Measurements from ENCODE around the gene GALNT16. TPM values are rescaled to one million over a fixed set of nuclear protein-coding genes. Genes with fewer than 3 reads are reported as not detected.

The GALNT16 gene
- total RNA-seq, 1 donor from 2014 or later = 0.11 TPM

DNA sequence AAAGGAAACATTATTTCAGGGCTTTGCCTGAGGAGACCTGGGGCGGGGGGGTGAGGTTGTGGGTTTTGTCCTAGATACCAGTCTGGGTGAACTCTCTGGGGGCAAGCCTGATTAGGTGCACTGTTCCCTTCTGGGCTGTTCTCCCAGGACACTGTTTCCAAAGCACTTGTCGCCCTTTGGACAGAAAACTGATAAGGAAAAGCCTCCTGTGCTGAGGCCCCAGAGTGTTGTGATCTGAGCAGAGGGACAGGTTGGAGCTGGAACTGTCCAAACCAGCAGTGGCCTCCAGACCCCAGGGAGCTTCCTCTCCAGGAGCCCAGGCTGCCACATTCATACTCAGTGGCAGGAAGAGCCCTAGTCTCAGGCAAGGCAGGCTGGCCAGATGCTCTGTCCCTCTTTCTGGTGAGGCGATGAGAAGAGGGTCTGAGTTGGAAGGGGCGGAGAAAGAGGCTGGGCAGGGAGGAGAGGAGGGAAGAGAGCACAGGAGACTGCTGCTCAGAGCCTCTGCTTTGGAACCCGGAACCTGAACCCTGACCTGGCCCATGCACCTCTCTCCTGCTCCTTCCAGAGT lies 1.9 kb downstream of the GALNT16 start:
- Mint-ChIP-seq H3K36me3 (ENCODE audit: low read depth) (no peaks in the 10 kb centered on the region), H3K9me3 (no peaks in the 10 kb centered on the region), H3K4me1 (ENCODE audit: low read depth) (peaks cover 4% of the 10 kb centered on the region), H3K27me3 (ENCODE audit: low read depth) (peaks cover 60% of the 10 kb centered on the region), H3K27ac (no peak overlapping the region), H3K4me3 (ENCODE audit: low read depth) (no peak overlapping the region)
- intact Hi-C loops (cut with micrococcal nuclease) = no loop called here
- no peak for DNase-seq (ENCODE audit: low spot score)

DNA sequence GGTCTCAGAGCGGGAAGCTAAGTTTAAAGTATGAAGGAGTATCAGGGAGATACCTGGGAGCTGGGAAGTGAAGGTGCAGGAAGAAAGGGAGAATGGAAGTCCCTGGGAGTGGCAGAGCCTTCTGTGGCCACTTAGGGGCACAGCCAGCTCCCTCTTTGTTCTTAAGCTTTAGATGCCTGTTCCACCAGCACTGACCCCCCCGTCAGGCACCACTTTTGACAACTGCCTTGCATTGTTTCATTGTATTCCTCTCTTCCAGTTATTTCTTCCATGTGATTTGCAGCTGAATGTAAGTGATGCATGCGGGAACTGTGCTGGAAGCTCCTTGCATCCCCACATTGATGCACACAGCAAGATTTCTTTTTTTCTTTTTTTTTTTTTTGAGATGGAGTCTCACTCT lies 2.6 kb downstream of the GALNT16 start:
- Mint-ChIP-seq H3K4me1 (ENCODE audit: low read depth) (peaks cover 4% of the 10 kb centered on the region), H3K36me3 (ENCODE audit: low read depth) (no peaks in the 10 kb centered on the region), H3K27me3 (ENCODE audit: low read depth) (peaks cover 56% of the 10 kb centered on the region), H3K4me3 (ENCODE audit: low read depth) (no peak overlapping the region), H3K9me3 (no peaks in the 10 kb centered on the region), H3K27ac (no peak overlapping the region)
- no peak for DNase-seq (ENCODE audit: low spot score)
- intact Hi-C loops (cut with micrococcal nuclease) = no loop called here

DNA sequence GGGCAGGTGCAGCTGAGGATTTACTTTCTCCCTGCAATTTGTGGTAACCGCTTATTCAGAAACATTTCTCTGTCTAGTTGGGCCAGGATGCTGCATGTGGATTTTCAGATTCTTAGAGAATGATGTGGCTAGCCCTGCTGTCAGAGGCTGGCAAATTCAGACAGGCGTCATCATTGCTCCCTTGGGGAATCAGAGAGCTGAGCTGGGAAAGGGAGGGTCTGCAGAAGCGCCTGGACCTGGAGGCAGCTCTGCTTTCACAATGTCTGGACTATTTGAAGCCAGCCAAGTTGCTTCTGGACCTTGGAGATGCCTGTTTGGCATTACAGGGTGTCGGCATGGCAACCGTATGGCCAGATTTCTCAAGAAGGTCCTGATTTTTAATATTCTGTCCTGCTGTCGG lies 3.4 kb downstream of the GALNT16 start:
- Mint-ChIP-seq H3K27ac (no peak overlapping the region), H3K9me3 (no peaks in the 10 kb centered on the region), H3K27me3 (ENCODE audit: low read depth) (peaks cover 52% of the 10 kb centered on the region), H3K4me1 (ENCODE audit: low read depth) (peaks cover 4% of the 10 kb centered on the region), H3K4me3 (ENCODE audit: low read depth) (no peak overlapping the region), H3K36me3 (ENCODE audit: low read depth) (no peaks in the 10 kb centered on the region)
- intact Hi-C loops (cut with micrococcal nuclease) = no loop called here
- DNase-seq (ENCODE audit: low spot score) = no peak

DNA sequence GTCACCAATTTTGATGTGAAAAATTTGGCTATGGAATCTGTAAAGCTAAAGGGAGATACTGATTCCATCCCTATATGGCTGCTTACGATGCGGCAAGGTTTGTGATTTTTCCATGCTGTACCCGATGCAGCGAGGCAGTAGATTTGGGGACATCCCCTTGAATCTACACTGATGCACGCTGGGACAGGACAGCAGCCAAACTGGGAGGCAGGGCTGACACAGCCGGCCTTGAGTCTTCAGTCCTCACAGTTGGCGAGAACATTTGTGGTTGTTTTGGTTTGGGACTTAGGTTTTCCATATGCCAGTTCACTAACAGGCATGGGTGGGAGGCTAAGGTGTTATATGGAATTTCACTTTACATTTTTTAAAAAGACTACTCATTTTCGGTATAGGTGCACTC lies 3.8 kb downstream of the GALNT16 start:
- H3K27me3 Mint-ChIP-seq (ENCODE audit: low read depth) = peaks cover 48% of the 10 kb centered on the region
- no peak overlapping the region for H3K27ac Mint-ChIP-seq
- DNase-seq (ENCODE audit: low spot score) = no peak
- no peaks in the 10 kb centered on the region for H3K36me3 Mint-ChIP-seq (ENCODE audit: low read depth)
- H3K4me1 Mint-ChIP-seq (ENCODE audit: low read depth) = peaks cover 4% of the 10 kb centered on the region
- no peaks in the 10 kb centered on the region for H3K9me3 Mint-ChIP-seq
- no peak overlapping the region for H3K4me3 Mint-ChIP-seq (ENCODE audit: low read depth)
- intact Hi-C loops (cut with micrococcal nuclease) = no loop called here

DNA sequence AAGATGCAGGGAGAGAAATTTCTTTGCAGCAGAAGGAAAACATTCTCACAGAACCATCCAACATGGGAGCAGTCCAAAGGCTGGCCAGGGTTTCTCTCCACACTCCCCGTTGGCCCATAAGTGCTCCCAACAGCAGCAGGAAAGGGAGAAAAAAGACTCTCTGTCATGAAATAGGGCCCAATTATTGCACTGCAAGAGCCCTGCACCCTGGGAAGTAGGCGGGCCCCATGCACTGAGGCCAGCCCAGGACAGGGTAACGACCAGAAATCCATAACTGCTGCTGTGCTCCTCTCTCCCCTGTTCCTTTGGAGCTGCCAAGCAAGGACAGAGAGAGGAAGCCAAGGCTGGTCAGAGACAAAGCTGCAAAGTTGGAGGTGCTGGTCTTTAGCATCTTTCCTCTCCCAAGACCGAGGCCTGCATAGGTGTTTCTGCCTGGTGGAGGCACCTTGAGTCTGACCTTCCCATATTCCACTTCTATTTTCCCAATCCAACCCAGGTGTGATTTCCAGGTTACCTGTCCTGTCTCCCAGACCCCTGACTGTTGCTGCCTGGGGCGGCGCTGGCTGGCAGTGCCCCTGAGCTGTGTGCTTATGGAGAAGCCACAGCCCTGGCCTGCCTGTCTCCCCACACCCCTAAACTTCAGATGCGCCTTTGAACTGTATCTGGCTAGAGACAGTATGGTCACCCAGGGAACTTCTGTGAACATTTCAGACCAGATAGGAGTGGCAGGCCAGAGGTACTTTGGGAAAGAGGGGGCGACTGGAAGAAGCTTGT lies 6.8 kb downstream of the GALNT16 start:
- Mint-ChIP-seq H3K36me3 (ENCODE audit: low read depth) (no peaks in the 10 kb centered on the region), H3K4me1 (ENCODE audit: low read depth) (no peaks in the 10 kb centered on the region), H3K4me3 (ENCODE audit: low read depth) (no peak overlapping the region), H3K9me3 (no peaks in the 10 kb centered on the region), H3K27ac (no peak overlapping the region), H3K27me3 (ENCODE audit: low read depth) (peaks cover 29% of the 10 kb centered on the region)
- no peak for DNase-seq (ENCODE audit: low spot score)
- intact Hi-C loops (cut with micrococcal nuclease) = no loop called here

DNA sequence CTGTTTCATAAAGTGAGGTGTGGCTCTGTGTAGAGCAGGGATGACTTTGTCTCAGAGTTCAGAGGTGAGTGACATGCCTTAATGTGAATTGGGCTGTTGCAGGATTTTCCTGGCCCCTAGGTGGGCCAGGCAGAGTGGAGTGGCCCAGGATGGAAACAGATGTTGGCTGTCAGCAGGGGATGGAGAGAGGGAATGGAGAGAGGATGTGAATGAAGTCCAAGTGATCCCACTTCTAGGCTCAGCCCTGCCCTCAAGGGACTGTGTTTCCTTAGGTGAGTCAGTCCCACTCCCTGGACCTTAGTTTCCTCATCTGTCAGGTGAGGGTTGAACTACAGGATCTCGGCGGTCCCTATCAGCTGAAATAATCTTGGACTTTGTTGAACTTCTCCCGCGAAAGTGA lies 7.5 kb downstream of the GALNT16 start:
- peaks cover 22% of the 10 kb centered on the region for H3K27me3 Mint-ChIP-seq (ENCODE audit: low read depth)
- H3K4me1 Mint-ChIP-seq (ENCODE audit: low read depth) = no peaks in the 10 kb centered on the region
- H3K36me3 Mint-ChIP-seq (ENCODE audit: low read depth) = no peaks in the 10 kb centered on the region
- no peak overlapping the region for H3K27ac Mint-ChIP-seq
- no peak for DNase-seq (ENCODE audit: low spot score)
- H3K9me3 Mint-ChIP-seq = no peaks in the 10 kb centered on the region
- intact Hi-C loops (cut with micrococcal nuclease) = no loop called here
- no peak overlapping the region for H3K4me3 Mint-ChIP-seq (ENCODE audit: low read depth)

DNA sequence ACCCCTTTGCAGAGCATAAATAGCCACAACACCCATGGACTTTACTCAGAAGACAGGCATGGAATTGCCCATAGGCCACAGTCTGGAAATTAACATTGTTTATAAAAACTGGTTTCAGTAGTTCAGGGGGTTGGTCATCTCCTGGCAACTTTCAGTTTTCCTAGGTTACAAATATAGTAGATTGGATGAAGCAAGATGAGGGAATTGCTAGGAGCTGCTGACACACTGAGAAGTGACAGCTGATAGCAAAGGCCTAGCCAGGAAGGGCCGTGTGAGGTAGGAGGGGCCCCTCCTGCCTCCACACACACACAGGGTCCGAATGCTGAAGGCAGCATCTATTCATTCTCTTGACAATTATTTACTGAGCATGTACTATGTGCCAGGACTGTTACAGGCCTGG lies 8.3 kb downstream of the GALNT16 start:
- no peak overlapping the region for H3K4me3 Mint-ChIP-seq (ENCODE audit: low read depth)
- H3K9me3 Mint-ChIP-seq = no peaks in the 10 kb centered on the region
- no peaks in the 10 kb centered on the region for H3K36me3 Mint-ChIP-seq (ENCODE audit: low read depth)
- intact Hi-C loops (cut with micrococcal nuclease) = no loop called here
- H3K4me1 Mint-ChIP-seq (ENCODE audit: low read depth) = no peaks in the 10 kb centered on the region
- peaks cover 20% of the 10 kb centered on the region for H3K27me3 Mint-ChIP-seq (ENCODE audit: low read depth)
- no peak for DNase-seq (ENCODE audit: low spot score)
- H3K27ac Mint-ChIP-seq = no peak overlapping the region

DNA sequence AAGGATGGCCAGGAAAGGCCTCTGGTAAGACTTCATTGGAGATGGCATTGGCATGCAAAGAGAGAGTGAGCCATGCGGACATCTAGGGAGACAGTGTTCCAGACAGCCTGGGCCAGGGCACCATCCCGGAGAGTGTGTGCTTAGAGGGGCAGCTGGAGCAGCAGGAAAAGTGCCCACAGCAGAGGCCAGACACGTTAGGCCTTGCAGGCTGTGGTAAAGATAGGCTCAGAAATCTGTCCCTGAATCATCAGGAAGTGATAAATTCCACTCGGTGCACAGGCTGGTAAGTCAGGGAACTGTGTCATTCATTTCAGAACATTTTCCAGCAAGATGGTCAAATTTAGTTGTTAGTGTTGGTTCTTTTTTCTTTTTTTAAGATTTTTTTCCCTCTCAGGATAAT lies 8.8 kb downstream of the GALNT16 start:
- no peak overlapping the region for H3K27ac Mint-ChIP-seq
- DNase-seq (ENCODE audit: low spot score) = no peak
- H3K36me3 Mint-ChIP-seq (ENCODE audit: low read depth) = no peaks in the 10 kb centered on the region
- H3K27me3 Mint-ChIP-seq (ENCODE audit: low read depth) = peaks cover 19% of the 10 kb centered on the region
- H3K9me3 Mint-ChIP-seq = no peaks in the 10 kb centered on the region
- intact Hi-C loops (cut with micrococcal nuclease) = no loop called here
- no peaks in the 10 kb centered on the region for H3K4me1 Mint-ChIP-seq (ENCODE audit: low read depth)
- no peak overlapping the region for H3K4me3 Mint-ChIP-seq (ENCODE audit: low read depth)

DNA sequence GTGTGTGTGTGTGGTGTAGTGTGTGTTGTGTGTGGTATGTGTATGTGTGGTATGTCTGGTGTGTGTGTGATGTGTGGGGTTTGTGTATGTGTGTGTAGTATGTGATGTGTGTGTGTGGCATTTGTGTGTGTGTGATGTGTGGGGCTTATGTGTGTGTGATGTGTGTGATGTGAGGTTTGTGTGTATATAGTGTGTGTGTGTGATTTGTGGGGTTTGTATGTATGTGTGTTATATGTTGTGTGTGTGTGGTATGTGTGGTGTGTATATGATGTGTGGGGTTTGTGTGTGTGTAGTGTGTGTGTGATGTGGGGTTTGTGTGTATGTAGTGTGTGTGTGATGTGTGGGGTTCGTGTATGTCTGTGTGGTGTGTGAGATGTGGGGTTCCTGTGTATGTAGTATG lies 9.4 kb downstream of the GALNT16 start:
- intact Hi-C loops (cut with micrococcal nuclease) = no loop called here
- Mint-ChIP-seq H3K4me3 (ENCODE audit: low read depth) (no peak overlapping the region), H3K9me3 (no peaks in the 10 kb centered on the region), H3K27ac (no peak overlapping the region), H3K4me1 (ENCODE audit: low read depth) (no peaks in the 10 kb centered on the region), H3K36me3 (ENCODE audit: low read depth) (no peaks in the 10 kb centered on the region), H3K27me3 (ENCODE audit: low read depth) (peaks cover 15% of the 10 kb centered on the region)
- no peak for DNase-seq (ENCODE audit: low spot score)

DNA sequence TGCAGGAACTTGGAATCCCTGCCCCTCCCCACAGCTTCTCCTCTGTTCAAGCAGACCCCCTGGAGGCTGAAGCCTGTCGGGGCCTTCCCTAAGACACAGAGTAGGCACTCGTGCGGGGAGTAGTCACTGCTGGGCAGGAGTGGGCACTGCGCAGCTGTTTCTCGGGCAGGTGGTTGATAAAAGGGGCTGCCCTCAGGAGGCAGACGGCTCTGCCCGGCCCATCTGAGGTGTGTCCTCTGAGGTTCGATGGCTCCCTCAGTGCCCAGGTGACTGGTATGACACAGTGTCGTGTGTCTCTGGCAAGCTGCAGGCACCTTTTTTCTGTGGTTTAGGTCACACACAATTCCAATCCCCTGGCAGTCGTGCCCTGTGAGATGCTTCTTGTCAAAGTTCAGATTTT lies 10.1 kb downstream of the GALNT16 start:
- H3K27ac Mint-ChIP-seq = no peak overlapping the region
- H3K4me1 Mint-ChIP-seq (ENCODE audit: low read depth) = no peaks in the 10 kb centered on the region
- H3K27me3 Mint-ChIP-seq (ENCODE audit: low read depth) = peaks cover 15% of the 10 kb centered on the region
- H3K4me3 Mint-ChIP-seq (ENCODE audit: low read depth) = no peak overlapping the region
- no peaks in the 10 kb centered on the region for H3K36me3 Mint-ChIP-seq (ENCODE audit: low read depth)
- no peak for DNase-seq (ENCODE audit: low spot score)
- no peaks in the 10 kb centered on the region for H3K9me3 Mint-ChIP-seq
- intact Hi-C loops (cut with micrococcal nuclease) = no loop called here

DNA sequence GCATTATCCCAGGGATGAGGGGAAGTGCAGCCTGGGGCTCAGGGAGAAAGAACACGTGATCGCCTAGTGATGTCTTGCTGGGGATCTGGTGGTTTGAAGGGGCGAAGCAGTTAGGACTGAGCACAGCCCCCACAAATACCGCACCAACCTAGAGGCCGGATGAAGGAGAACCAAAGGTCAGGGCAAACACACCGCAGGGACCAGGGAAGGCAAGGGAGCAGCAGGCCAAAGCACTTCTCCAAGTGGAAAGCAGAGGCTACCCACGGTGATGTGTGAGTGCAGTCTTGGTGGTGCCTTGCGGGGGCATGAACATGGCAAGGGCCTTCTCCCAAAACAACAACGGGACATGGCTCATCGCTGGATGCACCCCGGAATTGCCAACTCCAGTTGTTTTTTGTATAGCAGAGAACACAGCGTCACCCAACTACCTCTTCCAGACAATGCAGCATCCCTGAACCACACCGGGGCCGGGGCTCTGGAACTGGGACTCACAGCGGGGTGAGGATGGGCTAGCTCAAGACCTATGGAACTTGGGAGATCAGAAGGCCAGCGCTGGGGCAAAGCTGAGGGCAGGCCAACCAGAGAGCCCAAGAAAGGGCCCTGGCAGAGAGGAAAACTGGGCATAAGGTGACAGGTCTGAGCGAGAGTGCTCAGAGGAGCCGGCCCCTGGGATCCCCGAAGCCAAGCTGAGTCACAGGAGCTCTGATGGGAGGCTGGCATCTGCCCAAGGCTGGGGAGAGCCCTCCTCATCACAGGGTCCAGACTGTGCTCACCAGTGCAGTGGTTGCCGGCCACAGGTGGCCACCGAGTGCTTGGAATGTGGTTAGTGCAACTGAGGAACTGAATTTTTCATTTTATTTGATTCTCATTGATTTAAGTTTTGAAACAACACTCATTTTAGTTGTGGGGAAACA lies 11.1 kb downstream of the GALNT16 start:
- H3K4me3 Mint-ChIP-seq (ENCODE audit: low read depth) = no peak overlapping the region
- intact Hi-C loops (cut with micrococcal nuclease) = no loop called here
- H3K36me3 Mint-ChIP-seq (ENCODE audit: low read depth) = no peaks in the 10 kb centered on the region
- H3K27me3 Mint-ChIP-seq (ENCODE audit: low read depth) = peaks cover 10% of the 10 kb centered on the region
- H3K27ac Mint-ChIP-seq = no peak overlapping the region
- H3K9me3 Mint-ChIP-seq = no peaks in the 10 kb centered on the region
- no peak for DNase-seq (ENCODE audit: low spot score)
- no peaks in the 10 kb centered on the region for H3K4me1 Mint-ChIP-seq (ENCODE audit: low read depth)

DNA sequence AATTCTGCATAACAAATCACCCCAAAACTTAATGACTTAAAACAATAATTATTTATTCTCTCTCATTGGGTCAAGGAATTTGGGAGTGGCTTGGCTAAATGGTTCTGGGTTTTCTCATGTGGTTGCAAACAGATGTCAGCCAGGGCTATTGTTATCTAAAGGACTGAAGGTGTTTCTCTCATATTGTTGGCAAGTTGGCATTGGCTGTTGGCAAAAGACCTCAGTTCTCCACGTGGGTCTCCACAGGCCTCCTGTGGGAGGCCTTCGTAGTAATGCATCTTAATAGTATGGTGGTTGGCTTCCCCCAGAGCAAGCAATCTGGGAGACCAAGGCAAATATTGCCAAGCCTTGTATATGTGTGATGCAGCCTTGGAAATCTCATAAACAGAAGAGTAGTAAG lies 14.4 kb downstream of the GALNT16 start:
- no peaks in the 10 kb centered on the region for H3K36me3 Mint-ChIP-seq (ENCODE audit: low read depth)
- H3K4me3 Mint-ChIP-seq (ENCODE audit: low read depth) = no peak overlapping the region
- intact Hi-C loops (cut with micrococcal nuclease) = no loop called here
- no peak overlapping the region for H3K27ac Mint-ChIP-seq
- peaks cover 12% of the 10 kb centered on the region for H3K27me3 Mint-ChIP-seq (ENCODE audit: low read depth)
- no peak for DNase-seq (ENCODE audit: low spot score)
- no peaks in the 10 kb centered on the region for H3K9me3 Mint-ChIP-seq
- no peaks in the 10 kb centered on the region for H3K4me1 Mint-ChIP-seq (ENCODE audit: low read depth)

DNA sequence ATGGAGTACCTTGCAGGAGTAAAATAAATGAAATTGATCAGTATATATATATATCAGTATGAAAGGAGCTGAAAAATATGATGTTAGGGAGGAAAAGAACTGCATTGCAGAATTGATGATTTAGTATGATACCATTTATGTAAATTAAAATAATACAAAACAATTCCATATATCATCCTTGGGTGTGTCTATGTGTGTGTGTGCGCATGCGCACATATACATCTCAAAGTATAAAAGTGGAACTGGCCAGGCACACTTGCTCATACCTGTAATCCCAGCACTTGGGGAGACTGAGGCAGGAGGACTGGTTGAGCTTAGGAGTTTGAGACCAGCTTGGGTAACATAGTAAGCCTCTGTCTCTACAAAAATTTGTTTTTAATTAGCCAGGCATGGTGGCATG lies 15.4 kb downstream of the GALNT16 start:
- intact Hi-C loops (cut with micrococcal nuclease) = no loop called here
- Mint-ChIP-seq H3K9me3 (no peaks in the 10 kb centered on the region), H3K27ac (no peak overlapping the region), H3K27me3 (ENCODE audit: low read depth) (peaks cover 17% of the 10 kb centered on the region), H3K4me3 (ENCODE audit: low read depth) (no peak overlapping the region), H3K36me3 (ENCODE audit: low read depth) (no peaks in the 10 kb centered on the region), H3K4me1 (ENCODE audit: low read depth) (no peaks in the 10 kb centered on the region)
- DNase-seq (ENCODE audit: low spot score) = no peak
